Caco-2 (cell line): ENCODE results near the gene MILR1. TPM values are rescaled to one million over a fixed set of nuclear protein-coding genes. Genes with fewer than 3 reads are reported as not detected.
A peak's percentile ranks its signal among the peaks of the same experiment; 100 is the strongest.

Source experiments
- BruUV-seq: library from RNA; stranded (reverse); fragments of 400-500 nt; replicated peaks from 2 replicates; lab custom pipeline; 2021; lab: Mats Ljungman, UMichigan
- CTCF ChIA-PET: fragments of 300-600 bp; sonication (Branson Sonifier 250); formaldehyde crosslinking; loops from one replicate; lab custom pipeline; 2022; ENCODE audit warnings: antibody characterized with exemption; lab: Charles Lee
- POLR2A ChIA-PET: fragments of 300-600 bp; sonication (Branson Sonifier 250); formaldehyde crosslinking; loops from one replicate; lab custom pipeline; 2022; ENCODE audit warnings: antibody characterized with exemption; lab: Charles Lee
- DNase-seq, 2 experiments: peaks; one replicate each; pipeline versions ENCODE4 v3.0.0 to v3.0.0-alpha.2; 2020 to 2022
- H3K27me3 ChIP-seq: replicated peaks from 2 replicates; pipeline ENCODE4 v1.6.0; 2011; ENCODE audit warnings: low read length; ENCODE audit not compliant: control insufficient read depth, insufficient read depth
- H3K36me3 ChIP-seq: 2 replicates; pipeline ENCODE4 v1.5.1; 2011; ENCODE audit warnings: low read length; ENCODE audit not compliant: control insufficient read depth, insufficient read depth
- H3K4me1 ChIP-seq: fragments of 250-450 bp; sonication (Bioruptor Pico); 2 replicates; pipeline ENCODE4 v1.5.1; 2020; ENCODE audit warnings: mild to moderate bottlenecking
- H3K4me3 ChIP-seq: 2 replicates; pipeline ENCODE4 v1.5.1; 2011; ENCODE audit warnings: low read depth, mild to moderate bottlenecking, control low read depth, low read length
- H3K9me3 ChIP-seq: fragments of 250-450 bp; sonication (Bioruptor Pico); 2 replicates; pipeline ENCODE4 v1.5.1; 2020; ENCODE audit warnings: mild to moderate bottlenecking, moderate library complexity
- H3K27ac Mint-ChIP-seq: one replicate; pipeline ENCODE4 v1.8.0; 2022; ENCODE audit warnings: mixed read lengths; ENCODE audit not compliant: unreplicated experiment
- H3K27me3 Mint-ChIP-seq: one replicate; pipeline ENCODE4 v1.8.0; 2022; ENCODE audit warnings: mixed read lengths; ENCODE audit not compliant: insufficient read depth, unreplicated experiment
- H3K36me3 Mint-ChIP-seq: one replicate; pipeline ENCODE4 v1.8.0; 2022; ENCODE audit warnings: mild to moderate bottlenecking, mixed read lengths; ENCODE audit not compliant: insufficient read depth, unreplicated experiment
- H3K4me1 Mint-ChIP-seq: one replicate; pipeline ENCODE4 v1.8.0; 2022; ENCODE audit warnings: low read depth, mixed read lengths; ENCODE audit not compliant: unreplicated experiment
- H3K4me3 Mint-ChIP-seq: one replicate; pipeline ENCODE4 v1.8.0; 2022; ENCODE audit warnings: mild to moderate bottlenecking, moderate library complexity, mixed read lengths; ENCODE audit not compliant: unreplicated experiment
- H3K9me3 Mint-ChIP-seq: one replicate; pipeline ENCODE4 v1.8.0; 2022; ENCODE audit warnings: mixed read lengths; ENCODE audit not compliant: unreplicated experiment
- intact Hi-C: fragments of 100-400 bp; cut with micrococcal nuclease; formaldehyde crosslinking; loops from one replicate; pipeline ENCODE4 v1.10.0; 2022; ENCODE audit not compliant: unreplicated experiment
- total RNA-seq: library from RNA; stranded (reverse); gene quantifications from 2 replicates; pipeline ENCODE4 v1.2.3, GENCODE V29; 2022
- TF ChIP-seq, protein P1 (sequence below), 2 experiments: fragments of 200-600 bp in 1 of 2; IDR thresholded peaks; 1 replicate in 1 of 2; 2 replicates in 1 of 2; pipeline versions ENCODE4 v1.5.1 to v1.8.0; 2011 to 2022; ENCODE audit warnings: antibody characterized with exemption in 1 of 2, control low read depth in 1 of 2, inconsistent platforms in 1 of 2, low read depth in 1 of 2, low read length in 1 of 2, mild to moderate bottlenecking in 1 of 2, moderate library complexity in 1 of 2; ENCODE audit not compliant: insufficient read depth in 1 of 2, severe bottlenecking in 1 of 2, unreplicated experiment in 1 of 2

MILR1 gene
- total RNA-seq, 1 experiment from 2014 or later, result not detected

DNA sequence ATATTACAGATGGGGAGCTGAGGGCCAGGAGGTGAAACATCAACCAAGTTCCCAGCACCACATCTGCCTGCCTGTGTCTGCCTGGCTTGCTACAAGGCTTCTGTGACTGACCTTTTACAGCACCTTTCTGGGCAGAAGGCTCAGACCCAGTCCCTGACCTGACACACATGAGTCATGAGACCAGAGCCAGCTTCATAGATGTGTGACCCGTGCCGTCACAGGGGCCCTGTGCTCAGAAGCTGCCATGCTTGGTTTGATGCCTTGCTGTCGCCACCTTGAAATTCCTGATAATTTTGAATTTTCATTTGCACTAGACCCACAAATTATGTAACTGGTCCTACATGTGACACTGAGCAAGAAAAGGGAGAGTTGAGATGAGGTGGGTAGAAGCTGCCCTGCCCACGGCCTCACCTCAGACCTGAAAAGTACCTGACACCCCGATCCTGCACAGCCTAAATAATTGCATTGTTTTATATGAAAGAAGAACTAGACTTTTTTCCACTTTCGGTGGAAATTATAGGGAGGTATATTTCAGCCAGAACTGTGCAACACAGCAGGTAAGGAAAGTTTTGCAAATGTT, 44.9 kb upstream of the MILR1 start:
- Histone ChIP-seq H3K27me3 (no peaks in the 10 kb centered on the region), H3K4me3 (no peak overlapping the region), H3K4me1 (no peaks in the 10 kb centered on the region), H3K36me3 (no peaks in the 10 kb centered on the region), H3K9me3 (no peaks in the 10 kb centered on the region)
- H3K9me3 Mint-ChIP-seq, result no peaks in the 10 kb centered on the region
- H3K27ac Mint-ChIP-seq, result no peak overlapping the region
- no peak overlapping the region for H3K4me3 Mint-ChIP-seq
- H3K27me3 Mint-ChIP-seq, result no peaks in the 10 kb centered on the region
- ChIA-PET POLR2A (no interaction called here), CTCF (no interaction called here)
- no TSS peak for BruUV-seq
- intact Hi-C loops, result no loop called here
- H3K4me1 Mint-ChIP-seq, result no peaks in the 10 kb centered on the region
- DNase-seq, result no peak
- no peaks in the 10 kb centered on the region for H3K36me3 Mint-ChIP-seq
- TF ChIP-seq, protein P1, sequence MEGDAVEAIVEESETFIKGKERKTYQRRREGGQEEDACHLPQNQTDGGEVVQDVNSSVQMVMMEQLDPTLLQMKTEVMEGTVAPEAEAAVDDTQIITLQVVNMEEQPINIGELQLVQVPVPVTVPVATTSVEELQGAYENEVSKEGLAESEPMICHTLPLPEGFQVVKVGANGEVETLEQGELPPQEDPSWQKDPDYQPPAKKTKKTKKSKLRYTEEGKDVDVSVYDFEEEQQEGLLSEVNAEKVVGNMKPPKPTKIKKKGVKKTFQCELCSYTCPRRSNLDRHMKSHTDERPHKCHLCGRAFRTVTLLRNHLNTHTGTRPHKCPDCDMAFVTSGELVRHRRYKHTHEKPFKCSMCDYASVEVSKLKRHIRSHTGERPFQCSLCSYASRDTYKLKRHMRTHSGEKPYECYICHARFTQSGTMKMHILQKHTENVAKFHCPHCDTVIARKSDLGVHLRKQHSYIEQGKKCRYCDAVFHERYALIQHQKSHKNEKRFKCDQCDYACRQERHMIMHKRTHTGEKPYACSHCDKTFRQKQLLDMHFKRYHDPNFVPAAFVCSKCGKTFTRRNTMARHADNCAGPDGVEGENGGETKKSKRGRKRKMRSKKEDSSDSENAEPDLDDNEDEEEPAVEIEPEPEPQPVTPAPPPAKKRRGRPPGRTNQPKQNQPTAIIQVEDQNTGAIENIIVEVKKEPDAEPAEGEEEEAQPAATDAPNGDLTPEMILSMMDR (IDR thresholded peaks at IDR 0.05; ENCODE audit: insufficient read depth in 1 of 2, low read depth in 1 of 2, low read length in 1 of 2, severe bottlenecking in 1 of 2, unreplicated experiment in 1 of 2), result no peak

DNA sequence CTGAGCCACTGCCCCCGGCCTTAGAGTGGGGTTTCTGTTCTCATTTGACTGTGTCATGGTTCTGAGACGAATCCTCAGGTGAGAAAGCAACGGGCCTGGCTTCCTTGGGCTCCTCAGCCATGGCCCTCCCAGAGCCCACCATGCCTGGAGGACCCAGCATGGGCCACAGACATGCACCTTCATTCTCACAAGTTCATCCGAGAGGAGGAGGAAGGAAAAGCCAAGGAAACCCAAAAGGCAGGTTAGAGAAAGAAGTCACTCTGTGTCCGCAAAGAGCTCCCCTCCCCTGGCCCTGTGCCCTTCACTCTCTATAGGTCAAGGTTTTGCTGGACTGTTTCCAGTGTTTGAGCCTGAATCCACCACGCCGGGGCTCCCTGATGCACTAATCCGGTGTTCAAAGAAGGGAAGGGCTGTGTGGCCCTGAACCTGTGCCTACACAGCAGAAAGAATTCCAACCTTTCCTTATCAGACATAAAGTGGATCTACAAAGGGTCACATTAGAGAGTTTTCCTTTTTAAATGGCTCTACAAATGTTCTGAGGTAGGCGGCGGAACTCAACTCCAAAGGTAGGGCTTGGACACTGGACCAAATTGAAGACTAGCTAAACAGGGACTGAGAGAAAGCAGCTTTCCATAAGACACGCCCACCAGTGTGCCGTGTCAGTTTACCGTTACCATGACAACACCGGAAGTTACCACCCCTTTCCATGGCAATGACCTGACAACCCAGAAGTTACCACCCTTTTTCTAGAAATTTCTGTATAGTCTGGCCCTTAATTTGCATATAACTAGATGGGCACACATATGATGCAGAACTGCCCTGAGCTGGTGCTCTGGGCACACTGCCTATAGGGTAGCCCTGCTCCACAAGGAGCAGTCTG, 42.4 kb upstream of the MILR1 start:
- BruUV-seq, result no TSS peak
- intact Hi-C loops, result no loop called here
- ChIA-PET CTCF (no interaction called here), POLR2A (interaction anchor here (0.6 kb wide), 1 partner anchor 93 kb away, joined by 5 read pairs; no protein-coding TSS in a partner anchor)
- H3K36me3 Mint-ChIP-seq, result no peaks in the 10 kb centered on the region
- TF ChIP-seq, protein P1 (IDR thresholded peaks at IDR 0.05; ENCODE audit: insufficient read depth in 1 of 2, low read depth in 1 of 2, low read length in 1 of 2, severe bottlenecking in 1 of 2, unreplicated experiment in 1 of 2), result no peak
- Histone ChIP-seq H3K4me1 (peaks cover 4% of the 10 kb centered on the region), H3K4me3 (no peak overlapping the region), H3K9me3 (no peaks in the 10 kb centered on the region), H3K27me3 (no peaks in the 10 kb centered on the region), H3K36me3 (no peaks in the 10 kb centered on the region)
- DNase-seq, result peak in 1 of 2 experiments; percentile 27
- no peak overlapping the region for H3K4me3 Mint-ChIP-seq
- H3K27ac Mint-ChIP-seq, result no peak overlapping the region
- H3K9me3 Mint-ChIP-seq, result no peaks in the 10 kb centered on the region
- H3K4me1 Mint-ChIP-seq, result no peaks in the 10 kb centered on the region
- H3K27me3 Mint-ChIP-seq, result no peaks in the 10 kb centered on the region

DNA sequence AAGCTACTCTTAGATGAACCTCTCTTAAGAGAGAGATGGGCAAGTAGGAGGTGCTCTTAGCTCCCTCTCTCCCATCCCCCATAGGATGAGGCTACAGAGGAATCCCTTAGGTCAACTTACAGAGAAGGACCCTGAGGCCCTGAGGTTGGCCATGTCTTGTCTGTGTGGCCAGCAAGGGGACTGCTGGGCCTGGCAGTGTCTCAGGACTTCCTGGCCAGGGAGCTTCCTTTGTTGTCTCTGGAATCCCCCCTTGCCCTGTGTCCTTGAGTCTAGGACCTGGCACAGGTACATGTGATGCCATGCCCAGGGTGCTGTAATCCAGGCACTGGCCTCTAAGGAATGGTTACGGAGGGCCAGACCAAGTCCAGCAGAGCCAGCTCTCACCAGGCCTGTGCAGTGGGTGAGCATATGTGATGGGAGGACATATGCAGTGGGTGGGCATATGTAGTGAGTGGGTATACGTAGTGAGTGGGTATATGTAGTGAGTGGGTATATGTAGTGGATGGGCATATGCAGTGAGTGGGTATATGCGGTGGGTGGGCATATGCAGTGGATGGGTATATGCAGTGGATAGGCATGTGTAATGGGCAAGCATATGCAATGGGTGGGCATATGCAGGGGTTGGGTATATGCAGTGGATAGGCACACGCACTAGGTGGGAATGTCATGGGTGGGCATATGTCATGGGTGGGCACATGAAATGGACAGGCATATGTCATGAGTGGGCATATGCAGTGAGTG, 38.0 kb upstream of the MILR1 start:
- POLR2A ChIA-PET, result no interaction called here
- intact Hi-C loops, result no loop called here
- no peak overlapping the region for H3K4me3 Mint-ChIP-seq

More for the DNA sequence above, 38.0 kb upstream of the MILR1 start:
- Mint-ChIP-seq H3K9me3 (no peaks in the 10 kb centered on the region), H3K4me1 (no peaks in the 10 kb centered on the region), H3K27me3 (no peaks in the 10 kb centered on the region), H3K27ac (no peak overlapping the region), H3K36me3 (no peaks in the 10 kb centered on the region)
- no peaks in the 10 kb centered on the region for H3K36me3 ChIP-seq
- BruUV-seq, result no TSS peak
- H3K4me1 ChIP-seq, result peaks cover 4% of the 10 kb centered on the region
- TF ChIP-seq, protein P1 (IDR thresholded peaks at IDR 0.05; ENCODE audit: insufficient read depth in 1 of 2, low read depth in 1 of 2, low read length in 1 of 2, severe bottlenecking in 1 of 2, unreplicated experiment in 1 of 2), result no peak
- H3K27me3 ChIP-seq, result no peaks in the 10 kb centered on the region
- H3K4me3 ChIP-seq, result no peak overlapping the region
- H3K9me3 ChIP-seq, result no peaks in the 10 kb centered on the region
- no peak for DNase-seq
- CTCF ChIA-PET, result no interaction called here
